Muscle of leg (tissue), 11 donors: ENCODE data around the gene OR10AD1. TPM values are rescaled to one million over a fixed set of nuclear protein-coding genes. Genes with fewer than 3 reads are reported as not detected.
A peak's percentile ranks its signal among the peaks of the same experiment; 100 is the strongest.
"Not testable (repeated sequence)": the region's sequence is repeated elsewhere in the genome, so short reads cannot be mapped to it uniquely, and the experiment has no call there.

ENCODE experiments used
- DNase-seq: peaks from one replicate; pipeline ENCODE4 v3.0.0; 2013
- H3K27ac ChIP-seq: one replicate; pipeline ENCODE4 v1.5.1; 2013; ENCODE audit warnings: mild to moderate bottlenecking, low read length, control low read depth
- H3K27me3 ChIP-seq: one replicate; pipeline ENCODE4 v1.6.1; 2013; ENCODE audit warnings: low read length; ENCODE audit not compliant: control insufficient read depth, insufficient read depth
- H3K36me3 ChIP-seq: one replicate; pipeline ENCODE4 v1.6.1; 2013; ENCODE audit warnings: low read length; ENCODE audit not compliant: control insufficient read depth, insufficient read depth
- H3K4me1 ChIP-seq: one replicate; pipeline ENCODE4 v1.6.1; 2013; ENCODE audit warnings: low read length; ENCODE audit not compliant: control insufficient read depth, insufficient read depth
- H3K4me3 ChIP-seq: one replicate; pipeline ENCODE4 v1.5.1; 2013; ENCODE audit warnings: low read length, control low read depth
- H3K9me3 ChIP-seq: replicated peaks from 2 replicates; pipeline ENCODE4 v1.6.1; 2013; ENCODE audit warnings: low read depth, low read length; ENCODE audit not compliant: control insufficient read depth
- WGBS: methylation state at CpG from one replicate; pipeline ENCODE4 v1.1.5; 2013; ENCODE audit warnings: missing lambda C conversion rate; ENCODE audit not compliant: insufficient coverage; 5-methylcytosine and 5-hydroxymethylcytosine counted together
- polyA plus RNA-seq, 8 donors: library from polyadenylated mRNA; unstranded; fragments of 120-200 nt; gene quantifications; one replicate each; pipeline versions ENCODE4 v1.2.1 to v1.2.3, GENCODE V29; 2013; ENCODE audit warnings: inconsistent platforms in 1 of 8, low replicate concordance in 1 of 8; ENCODE audit not compliant: insufficient read length in 8 of 8, insufficient read depth in 1 of 8
- total RNA-seq: library from RNA; stranded (reverse); fragments of 120-200 nt; gene quantifications from one replicate; pipeline ENCODE4 v1.2.4, GENCODE V29; 2013

Gene OR10AD1
- total and polyA plus RNA-seq, 9 donors: 0.12 to 0.22 (median 0.15) TPM; not detected in 6

DNA sequence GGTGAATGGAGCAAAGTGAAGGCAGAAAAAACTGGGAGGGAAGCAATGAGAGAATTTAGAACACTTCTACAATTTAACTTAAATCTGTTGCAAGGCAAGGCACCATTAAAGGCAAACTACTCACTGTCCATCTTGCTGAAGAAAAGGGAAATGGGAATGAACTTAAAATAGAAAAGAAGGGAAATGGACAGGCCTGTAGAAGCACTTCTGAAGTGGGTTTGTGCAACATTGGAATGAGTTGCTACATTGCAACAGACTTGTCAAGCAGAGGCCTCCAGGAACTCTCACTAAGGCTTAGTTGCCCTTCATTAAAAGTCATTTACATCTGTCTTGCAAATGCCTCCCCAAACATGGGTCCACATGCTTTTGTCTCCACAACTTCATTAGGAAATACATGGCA is 13.7 kb upstream of the OR10AD1 start:
- no peak overlapping the region for H3K27ac ChIP-seq
- H3K9me3 ChIP-seq: no peaks in the 10 kb centered on the region
- DNase-seq: peak; percentile 46
- H3K27me3 ChIP-seq: peaks cover 3% of the 10 kb centered on the region
- no peaks in the 10 kb centered on the region for H3K36me3 ChIP-seq
- H3K4me3 ChIP-seq: no peak overlapping the region
- no peaks in the 10 kb centered on the region for H3K4me1 ChIP-seq

DNA sequence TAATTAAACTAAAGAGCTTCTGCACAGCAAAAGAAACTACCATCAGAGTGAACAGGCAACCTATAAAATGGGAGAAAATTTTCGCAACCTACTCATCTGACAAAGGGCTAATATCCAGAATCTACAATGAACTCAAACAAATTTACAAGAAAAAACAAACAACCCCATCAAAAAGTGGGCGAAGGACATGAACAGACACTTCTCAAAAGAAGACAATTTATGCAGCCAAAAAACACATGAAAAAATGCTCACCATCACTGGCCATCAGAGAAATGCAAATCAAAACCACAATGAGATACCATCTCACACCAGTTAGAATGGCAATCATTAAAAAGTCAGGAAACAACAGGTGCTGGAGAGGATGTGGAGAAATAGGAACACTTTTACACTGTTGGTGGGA is 6.4 kb upstream of the OR10AD1 start:
- H3K27me3 ChIP-seq, H3K4me3 ChIP-seq, H3K27ac ChIP-seq, H3K36me3 ChIP-seq, DNase-seq, H3K4me1 ChIP-seq: not testable (repeated sequence)
- peaks cover 22% of the 10 kb centered on the region for H3K9me3 ChIP-seq
- WGBS: no CpG with 5 or more reads among the region's 2 CpGs

DNA sequence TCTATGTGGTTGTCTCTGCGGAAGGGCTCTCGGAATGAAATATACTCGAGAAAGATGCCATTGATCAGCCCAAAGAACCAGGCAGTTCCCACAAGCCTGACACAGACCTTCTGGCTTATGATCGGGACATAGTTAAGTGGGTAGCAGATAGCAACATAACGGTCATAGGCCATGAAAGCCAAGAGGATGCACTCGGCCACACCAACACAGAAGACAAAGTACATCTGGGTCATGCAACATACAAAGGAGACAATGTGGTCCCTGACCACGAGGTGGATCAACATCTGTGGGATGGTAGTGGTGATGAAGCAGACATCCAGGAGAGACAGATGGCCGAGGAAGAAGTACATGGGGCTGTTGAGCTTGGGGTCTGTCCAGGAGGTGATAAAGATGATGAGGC is 326 bp downstream of the OR10AD1 start:
- H3K27ac ChIP-seq: no peak overlapping the region
- 81% methylated on average over 8 of the region's 8 CpGs for WGBS
- no peak for DNase-seq
- peaks cover 6% of the 10 kb centered on the region for H3K4me1 ChIP-seq
- peaks cover 21% of the 10 kb centered on the region for H3K9me3 ChIP-seq
- peaks cover 4% of the 10 kb centered on the region for H3K36me3 ChIP-seq
- no peak overlapping the region for H3K4me3 ChIP-seq
- H3K27me3 ChIP-seq: no peaks in the 10 kb centered on the region

DNA sequence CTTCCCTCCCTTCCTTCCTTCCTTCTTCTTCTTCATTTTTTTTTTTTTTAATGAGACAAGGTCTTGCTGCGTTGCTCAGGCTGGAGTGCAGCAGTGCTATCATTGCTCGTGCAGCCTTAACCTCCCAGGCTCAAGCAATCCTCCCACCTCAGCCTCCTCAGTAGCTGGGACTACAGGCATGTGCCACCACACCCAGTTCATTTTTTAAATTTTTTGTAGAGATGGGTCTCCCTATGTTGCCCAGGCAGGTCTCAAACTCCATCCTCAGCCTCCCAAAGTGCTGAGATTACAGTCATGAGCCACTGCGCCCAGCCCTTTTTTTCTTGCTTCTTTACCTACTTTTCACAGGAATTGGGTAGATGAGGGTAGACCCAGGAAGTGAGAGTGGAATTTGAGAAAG is 1.6 kb downstream of the OR10AD1 start:
- H3K4me3 ChIP-seq: no peak overlapping the region
- no peak for DNase-seq
- no CpG with 5 or more reads among the region's 3 CpGs for WGBS
- H3K4me1 ChIP-seq: peaks cover 12% of the 10 kb centered on the region
- H3K27me3 ChIP-seq: no peaks in the 10 kb centered on the region
- H3K36me3 ChIP-seq: peaks cover 4% of the 10 kb centered on the region
- H3K27ac ChIP-seq: no peak overlapping the region
- H3K9me3 ChIP-seq: peaks cover 17% of the 10 kb centered on the region

DNA sequence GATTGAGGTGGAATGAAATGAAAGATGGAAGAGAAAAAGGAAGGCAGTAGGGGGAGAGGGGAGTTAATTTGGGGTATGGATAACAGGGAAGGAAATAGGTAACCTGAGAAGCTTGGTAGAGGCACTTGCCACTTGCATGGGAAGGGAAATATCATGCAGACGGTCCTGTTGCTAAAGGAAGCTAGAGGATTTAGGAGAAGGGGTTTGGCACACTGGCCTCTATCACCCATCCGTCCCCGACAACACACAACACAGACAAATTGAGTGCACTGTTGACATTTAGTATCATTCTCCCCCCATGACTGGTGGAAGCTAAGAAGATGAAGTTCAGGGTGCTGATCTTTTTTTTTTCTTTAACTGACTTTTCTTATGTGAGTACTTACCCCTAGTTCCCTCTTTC is 2.0 kb downstream of the OR10AD1 start:
- H3K4me1 ChIP-seq: peaks cover 12% of the 10 kb centered on the region
- no peak overlapping the region for H3K27ac ChIP-seq
- DNase-seq: no peak
- no CpG with 5 or more reads among the region's 3 CpGs for WGBS
- H3K27me3 ChIP-seq: no peaks in the 10 kb centered on the region
- H3K9me3 ChIP-seq: peaks cover 15% of the 10 kb centered on the region
- no peak overlapping the region for H3K4me3 ChIP-seq
- H3K36me3 ChIP-seq: peaks cover 4% of the 10 kb centered on the region

DNA sequence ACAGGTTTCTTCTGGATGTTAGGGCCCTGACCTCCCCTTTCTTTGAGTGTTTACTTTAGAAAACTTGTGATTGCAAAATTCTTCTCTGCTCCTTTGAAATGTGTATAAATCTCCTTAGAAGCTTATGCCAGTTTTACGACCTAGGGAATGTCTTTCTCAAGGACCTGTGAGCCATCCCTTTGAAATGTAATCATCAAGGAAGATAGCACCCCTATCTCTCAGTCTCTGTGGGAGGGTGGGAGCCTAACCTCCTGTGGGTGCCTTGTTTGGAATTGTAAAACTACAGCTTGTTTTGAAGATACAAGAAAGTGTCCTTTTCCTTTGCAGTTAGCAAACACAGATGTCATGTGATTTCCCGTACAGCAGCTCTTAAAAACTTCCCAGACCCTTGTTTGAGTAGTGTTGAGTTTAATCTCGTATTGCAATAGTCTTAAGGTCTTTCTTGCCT is 3.3 kb downstream of the OR10AD1 start:
- DNase-seq: peak; percentile 40
- Histone ChIP-seq H3K36me3 (no peaks in the 10 kb centered on the region), H3K27me3 (no peaks in the 10 kb centered on the region), H3K4me1 (peaks cover 12% of the 10 kb centered on the region), H3K4me3 (no peak overlapping the region), H3K27ac (no peak overlapping the region), H3K9me3 (peaks cover 6% of the 10 kb centered on the region)
- WGBS: no CpG with 5 or more reads among the region's 3 CpGs

DNA sequence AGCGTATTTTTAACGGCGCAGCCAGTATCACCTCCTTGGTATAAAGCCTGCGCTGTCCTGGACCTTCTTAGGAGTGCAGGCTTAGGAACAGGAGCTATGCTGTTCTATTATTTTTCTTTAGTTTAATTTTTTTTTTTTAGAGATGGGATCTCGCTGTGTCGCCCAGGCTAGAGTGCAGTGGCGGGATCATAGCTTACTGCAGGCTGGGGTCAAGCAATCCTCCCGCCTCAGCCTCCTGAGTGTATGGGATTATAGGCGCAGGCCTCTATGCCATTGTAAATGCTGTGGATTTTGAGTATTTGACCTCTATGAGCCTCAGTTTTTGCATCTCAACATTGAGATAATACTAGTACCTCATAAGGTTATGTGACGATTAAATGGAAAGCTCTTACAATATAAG is 4.1 kb downstream of the OR10AD1 start:
- no CpG with 5 or more reads among the region's 10 CpGs for WGBS
- H3K27me3 ChIP-seq: no peaks in the 10 kb centered on the region
- peak overlapping the region; percentile 89 for H3K4me3 ChIP-seq
- DNase-seq: no peak
- H3K27ac ChIP-seq: peak overlapping the region; percentile 97
- H3K36me3 ChIP-seq: no peaks in the 10 kb centered on the region
- H3K9me3 ChIP-seq: peaks cover 4% of the 10 kb centered on the region
- H3K4me1 ChIP-seq: peaks cover 12% of the 10 kb centered on the region

DNA sequence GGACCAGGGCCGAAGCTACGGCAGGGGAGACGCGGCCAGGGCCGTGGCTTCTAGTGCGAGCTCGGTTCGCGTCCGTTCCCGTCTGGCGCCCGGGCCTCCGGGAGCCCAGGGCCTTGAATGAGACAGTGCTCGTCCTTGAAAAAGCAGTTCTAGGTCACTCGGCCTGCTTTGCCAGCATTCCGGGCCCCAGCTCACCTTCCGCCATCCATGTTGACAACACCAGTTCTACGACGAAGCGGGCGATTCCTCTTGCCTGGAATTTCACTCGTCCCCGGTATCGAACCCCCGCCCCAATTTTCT is 4.5 kb downstream of the OR10AD1 start:
- Histone ChIP-seq H3K27ac (peak overlapping the region; percentile 97), H3K9me3 (peaks cover 4% of the 10 kb centered on the region), H3K27me3 (peaks cover under 1% of the 10 kb centered on the region), H3K4me3 (peak overlapping the region; percentile 89), H3K4me1 (peaks cover 12% of the 10 kb centered on the region), H3K36me3 (no peaks in the 10 kb centered on the region)
- DNase-seq: peak; percentile 48
- WGBS: 7% methylated on average over 25 of the region's 26 CpGs

DNA sequence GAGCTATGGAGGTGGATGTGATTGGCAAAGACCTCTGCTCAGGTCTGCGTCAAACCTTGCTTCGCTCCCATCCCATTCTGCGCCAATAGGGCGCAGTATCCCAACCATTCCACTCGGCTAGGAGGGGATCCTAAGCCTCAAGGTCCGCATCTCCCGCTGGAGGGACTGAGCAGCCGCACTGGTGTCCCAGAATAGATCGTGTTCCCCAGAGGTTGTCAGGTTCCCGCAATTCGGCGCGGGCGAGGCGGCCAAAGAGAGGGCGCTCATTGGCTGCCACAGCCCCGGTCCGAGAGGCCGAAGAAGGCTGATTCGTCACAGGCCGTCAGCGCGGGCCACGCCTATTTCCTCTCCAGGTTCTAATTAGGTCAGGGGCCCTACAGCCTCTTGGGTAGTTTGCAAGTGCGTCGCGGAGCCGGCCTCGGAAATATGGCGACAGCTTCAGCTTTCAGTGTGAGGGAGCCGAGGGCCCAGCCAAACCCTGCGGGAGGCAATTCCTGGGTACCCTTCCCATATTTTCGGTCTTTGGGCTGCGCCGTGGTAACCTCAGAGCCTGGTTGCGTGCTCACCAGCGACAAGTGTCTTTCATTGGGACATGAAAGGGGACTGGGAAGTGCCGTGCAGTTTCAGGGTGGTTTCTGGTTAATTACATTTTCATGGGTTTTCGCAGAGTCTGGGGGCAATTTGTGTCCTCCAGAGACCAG is 5.0 kb downstream of the OR10AD1 start:
- WGBS: 0% methylated on average over 33 of the region's 39 CpGs
- DNase-seq: peak; percentile 98

DNA sequence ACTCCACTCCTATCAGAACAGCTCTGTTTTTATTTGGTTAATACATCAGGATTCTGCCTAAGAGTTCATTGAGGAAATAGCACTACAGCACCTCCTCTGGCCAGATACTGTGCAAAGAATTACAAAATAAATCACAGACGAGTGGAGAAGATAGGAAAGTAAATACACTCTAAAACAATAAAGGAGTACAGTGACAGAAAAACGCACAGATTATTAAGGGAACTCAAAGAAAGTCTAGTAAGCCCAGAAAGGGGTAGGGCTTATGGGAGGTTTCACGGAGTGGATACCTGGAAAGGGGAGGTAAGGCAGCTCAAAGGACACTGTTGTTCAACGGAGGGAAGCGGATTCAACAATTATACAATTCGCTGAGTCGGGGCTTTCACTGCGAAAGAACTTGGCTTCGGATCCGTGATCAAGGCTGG is 5.5 kb downstream of the OR10AD1 start:
- H3K27ac ChIP-seq: peak overlapping the region; percentile 97
- peak; percentile 68 for DNase-seq
- peaks cover 3% of the 10 kb centered on the region for H3K9me3 ChIP-seq
- peaks cover 2% of the 10 kb centered on the region for H3K27me3 ChIP-seq
- H3K4me3 ChIP-seq: peak overlapping the region; percentile 89
- no peaks in the 10 kb centered on the region for H3K36me3 ChIP-seq
- H3K4me1 ChIP-seq: peaks cover 12% of the 10 kb centered on the region
- 0% methylated on average over 9 of the region's 10 CpGs for WGBS

More for the DNA sequence above, 5.0 kb downstream of the OR10AD1 start:
- Histone ChIP-seq H3K27ac (peak overlapping the region; percentile 97), H3K36me3 (no peaks in the 10 kb centered on the region), H3K4me3 (peak overlapping the region; percentile 89), H3K9me3 (peaks cover 4% of the 10 kb centered on the region), H3K4me1 (peaks cover 12% of the 10 kb centered on the region), H3K27me3 (peaks cover 2% of the 10 kb centered on the region)

DNA sequence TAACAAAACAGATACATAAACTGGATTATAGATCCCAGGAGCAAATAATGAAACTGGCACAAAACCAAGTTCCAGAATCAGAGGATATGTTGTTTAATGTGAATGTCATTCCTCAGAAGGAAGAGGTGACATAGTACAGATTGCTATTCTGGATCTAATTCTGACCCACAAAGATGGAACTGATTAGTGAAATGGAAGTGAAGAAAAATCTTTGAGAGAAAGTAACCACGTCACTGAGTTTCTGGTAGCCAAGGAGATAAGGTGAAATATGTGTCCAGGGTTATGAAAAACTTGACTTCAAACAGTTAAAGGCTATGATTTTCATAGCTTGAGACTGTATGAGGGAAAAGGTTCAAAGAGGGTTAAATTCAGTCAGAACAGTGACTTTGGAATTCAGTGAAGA is 8.3 kb downstream of the OR10AD1 start:
- no peak for DNase-seq
- Histone ChIP-seq H3K27me3 (peaks cover 2% of the 10 kb centered on the region), H3K27ac (no peak overlapping the region)

More for the DNA sequence above, 8.3 kb downstream of the OR10AD1 start:
- H3K9me3 ChIP-seq: no peaks in the 10 kb centered on the region
- H3K36me3 ChIP-seq: no peaks in the 10 kb centered on the region
- peaks cover 12% of the 10 kb centered on the region for H3K4me1 ChIP-seq
- WGBS: 38% methylated on average over 1 of the region's 1 CpG
- no peak overlapping the region for H3K4me3 ChIP-seq
